ENCODE data around the gene HNF1B.

GRCh38 chr17:37779554-37779953 lies 34.7 kb upstream of the HNF1B start:
- TF ChIP-seq CTCF (IDR thresholded peaks at IDR 0.05; ENCODE audit: low read length) (no peak), EZH2 (IDR thresholded peaks at IDR 0.05; ENCODE audit: borderline replicate concordance, low read length) (no peak)
